GM12864 (cell line): Measurements from ENCODE around the gene TMEM131.
"Not testable (repeated sequence)": the region's sequence is repeated elsewhere in the genome, so short reads cannot be mapped to it uniquely, and the experiment has no call there.

ENCODE experiments used
- DNase-seq: peaks from one replicate; pipeline ENCODE4 v3.0.0-alpha.2; 2011; ENCODE audit warnings: low read depth
- H3K4me3 ChIP-seq: 2 replicates; pipeline ENCODE4 v1.5.1; 2011; ENCODE audit warnings: mild to moderate bottlenecking, low read depth, low read length, control low read depth
- CTCF ChIP-seq: IDR thresholded peaks from 2 replicates; pipeline ENCODE4 v1.5.1; 2011; ENCODE audit warnings: low read depth, mild to moderate bottlenecking, moderate library complexity, low read length, control low read depth, inconsistent platforms; ENCODE audit errors: missing control alignments

The TMEM131 gene

GRCh38 chr2:97712693-97713295, 283.0 kb downstream of the TMEM131 start:
- no peak for TF ChIP-seq CTCF
- no peak for DNase-seq
- no peak overlapping the region for H3K4me3 ChIP-seq

GRCh38 chr2:97712175-97712574, 283.6 kb downstream of the TMEM131 start:
- not testable (repeated sequence) for H3K4me3 ChIP-seq

GRCh38 chr2:97711394-97711711, 284.4 kb downstream of the TMEM131 start:
- no peak for TF ChIP-seq CTCF
- no peak overlapping the region for H3K4me3 ChIP-seq
- no peak for DNase-seq

More at GRCh38 chr2:97712175-97712574, 283.6 kb downstream of the TMEM131 start:
- not testable (repeated sequence) for DNase-seq

- no peak for TF ChIP-seq CTCF
- DNase-seq: no peak
- H3K4me3 ChIP-seq: no peak overlapping the region
These were observed 287.1 kb downstream of the TMEM131 start for GRCh38 chr2:97708608-97709007.

GRCh38 chr2:97708048-97708380, 287.7 kb downstream of the TMEM131 start:
- TF ChIP-seq CTCF: no peak
- H3K4me3 ChIP-seq: no peak overlapping the region
- DNase-seq: no peak

GRCh38 chr2:97707362-97708047, 288.2 kb downstream of the TMEM131 start:
- no peak for DNase-seq
- no peak overlapping the region for H3K4me3 ChIP-seq
- TF ChIP-seq CTCF: no peak

- no peak for DNase-seq
- no peak overlapping the region for H3K4me3 ChIP-seq
- TF ChIP-seq CTCF: no peak
These were observed 288.9 kb downstream of the TMEM131 start for GRCh38 chr2:97706708-97707345.
